ENCODE data around the gene RNF121.

The RNF121 gene

DNA sequence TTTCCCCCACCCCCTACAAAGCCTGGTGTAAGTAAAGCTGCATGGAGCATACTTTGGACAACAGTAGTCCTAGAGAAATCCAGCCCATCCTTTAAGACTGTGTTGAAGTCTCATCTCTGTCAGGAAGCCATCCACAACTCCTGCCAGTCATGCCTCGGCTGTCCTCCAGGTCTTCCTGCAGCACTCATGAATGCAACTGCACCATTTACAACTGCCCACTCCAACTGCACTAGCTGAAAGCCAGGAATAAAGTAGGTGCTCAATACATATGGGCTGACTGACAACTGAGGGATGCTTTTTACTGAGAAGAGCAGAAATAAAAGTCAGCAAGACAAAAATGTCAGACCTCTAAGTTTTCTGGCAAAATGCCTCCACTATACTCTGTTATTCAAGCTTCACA, 97.2 kb downstream of the RNF121 start:
- DNase-seq (ENCODE audit: extremely low read depth in 1 of 2, low read depth in 1 of 2), result no peak

DNA sequence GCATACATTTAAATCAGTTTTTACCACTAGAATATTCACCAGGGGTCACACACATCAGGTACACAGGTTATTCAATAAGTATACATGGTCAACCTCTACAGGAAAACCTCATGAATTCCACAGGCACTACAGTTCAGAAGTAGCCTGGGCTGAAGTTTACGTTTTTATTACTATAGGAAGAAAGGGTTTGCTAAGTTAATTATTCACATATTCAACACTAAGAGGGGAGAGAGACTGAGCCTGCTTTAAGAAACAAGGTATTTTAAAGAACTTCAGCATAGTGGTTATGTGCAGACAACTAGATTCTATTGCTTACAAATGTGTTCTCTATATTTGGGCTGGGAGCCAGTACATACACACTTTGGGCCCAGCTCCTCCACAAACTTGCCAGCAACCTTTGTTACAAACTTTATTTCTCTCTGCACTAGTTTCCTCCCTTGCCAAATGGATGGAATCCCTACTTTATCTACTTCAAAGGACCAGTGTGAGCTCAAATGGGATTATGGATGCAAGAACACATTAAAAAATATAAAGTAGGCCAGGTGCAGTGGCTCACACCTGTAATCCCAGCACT, 101.7 kb downstream of the RNF121 start:
- no peak for DNase-seq (ENCODE audit: extremely low read depth in 1 of 2, low read depth in 1 of 2)

DNA sequence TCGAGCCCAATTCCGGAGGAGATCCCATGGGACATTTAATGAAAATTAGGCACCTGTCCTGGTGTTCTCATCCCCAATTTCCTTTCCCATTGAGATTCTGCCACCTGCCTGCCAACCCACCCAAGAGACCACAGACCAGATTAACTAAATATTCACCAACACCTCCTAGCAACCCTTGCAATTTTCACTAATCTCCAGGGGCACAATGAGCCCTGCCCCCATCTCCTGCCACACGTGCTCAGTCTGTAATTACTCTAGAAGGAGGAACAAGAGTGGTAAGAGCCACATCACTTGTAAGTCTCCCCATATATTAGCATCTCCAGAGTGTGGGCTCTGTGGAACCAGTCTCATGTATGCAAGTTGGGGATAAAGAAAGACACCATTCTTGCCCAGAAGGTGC, 107.8 kb downstream of the RNF121 start:
- no peak for DNase-seq (ENCODE audit: extremely low read depth in 1 of 2, low read depth in 1 of 2)

DNA sequence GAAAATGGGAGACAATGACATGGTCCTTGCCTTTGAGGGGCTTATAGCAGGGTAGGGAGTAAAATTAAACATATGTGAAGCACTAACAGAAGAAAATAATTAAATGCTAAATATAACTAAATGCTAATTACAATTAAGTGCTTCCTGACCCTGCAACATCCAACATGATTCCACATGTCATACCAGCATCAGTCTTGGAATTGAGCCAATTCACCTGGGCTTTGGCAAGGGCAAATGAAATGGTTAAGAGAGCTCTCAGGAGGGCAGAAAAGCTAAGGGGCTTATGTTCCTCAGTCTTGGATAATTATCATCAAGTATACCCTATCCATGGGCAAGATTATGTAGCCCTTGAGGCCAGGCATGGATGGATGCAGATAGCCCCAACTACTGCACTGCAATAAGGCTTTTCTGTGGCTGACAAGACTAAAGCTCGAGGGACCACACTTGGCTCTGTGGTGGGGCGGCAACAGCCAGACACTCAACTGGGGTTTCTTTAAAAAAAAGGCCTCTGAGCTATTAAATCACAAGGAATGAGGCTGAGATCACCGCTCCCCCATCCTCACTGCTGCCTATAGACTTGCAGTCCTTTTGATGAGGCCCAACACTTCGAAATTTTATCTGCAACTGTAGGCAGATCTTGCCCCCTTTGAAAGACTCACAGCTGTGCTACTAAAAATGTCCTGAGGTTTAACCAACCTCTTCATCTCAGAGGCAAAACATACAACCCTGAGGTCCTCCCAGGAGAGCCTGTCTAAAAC, 108.9 kb downstream of the RNF121 start:
- DNase-seq (ENCODE audit: extremely low read depth in 1 of 2, low read depth in 1 of 2), result no peak

DNA sequence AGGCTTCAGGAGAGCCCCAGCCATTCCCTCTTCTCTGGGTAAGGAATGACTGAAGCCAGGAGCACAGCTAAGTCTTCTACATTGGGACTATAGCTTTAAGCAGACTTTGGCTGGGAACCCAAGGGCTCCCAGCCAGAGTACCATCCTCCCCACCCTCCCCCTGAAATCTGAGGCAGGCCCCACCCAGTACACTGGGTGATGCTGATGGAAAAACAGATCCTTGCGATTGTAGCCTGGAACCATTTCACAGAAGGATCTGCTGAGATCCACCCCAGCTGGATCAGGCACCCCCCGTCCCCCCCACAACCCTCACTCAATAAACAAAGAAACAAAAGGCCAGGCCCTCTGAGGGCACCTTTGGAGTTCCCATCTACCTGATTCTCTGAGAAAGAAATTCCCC, 109.6 kb downstream of the RNF121 start:
- no peak for DNase-seq (ENCODE audit: extremely low read depth in 1 of 2, low read depth in 1 of 2)

DNA sequence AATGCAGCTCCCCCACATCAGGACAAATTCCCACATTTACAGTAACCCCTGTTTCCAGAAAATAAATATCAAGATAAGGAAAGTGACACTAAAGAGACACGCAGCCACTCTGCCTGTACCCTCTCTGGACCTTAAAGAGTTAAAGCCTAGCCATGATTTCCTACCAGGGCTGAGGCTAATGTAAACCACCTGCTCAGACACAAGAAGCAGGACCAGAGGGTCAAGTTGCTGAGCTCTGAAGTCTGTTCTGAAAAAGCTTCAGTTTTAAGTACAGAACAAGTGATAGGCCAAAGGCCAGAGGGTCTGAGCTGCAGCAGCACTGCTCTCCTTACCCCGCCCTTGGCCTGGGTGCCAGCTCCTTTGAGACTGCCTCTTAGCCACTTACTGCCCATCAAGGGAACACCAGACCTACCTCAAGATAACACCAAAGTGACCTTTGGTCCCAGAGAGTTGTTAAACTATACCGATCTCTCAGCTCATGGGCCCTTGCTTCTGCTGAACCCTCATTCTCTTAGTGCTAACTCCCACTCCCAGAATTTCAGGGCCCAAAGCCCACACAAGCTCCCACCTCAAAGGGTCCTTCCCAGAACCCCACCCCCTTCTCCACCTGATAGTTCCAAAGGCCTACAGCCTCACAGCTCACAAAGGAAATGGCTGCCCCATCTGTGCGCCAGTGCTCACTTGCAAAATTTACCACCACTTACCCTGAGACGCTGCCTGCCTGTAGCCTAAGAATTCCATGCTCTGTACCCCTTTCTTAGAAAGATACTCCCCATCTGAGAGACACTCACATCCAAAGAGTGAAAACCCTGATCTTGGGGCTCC, 110.4 kb downstream of the RNF121 start:
- no peak for DNase-seq (ENCODE audit: extremely low read depth in 1 of 2, low read depth in 1 of 2)

DNA sequence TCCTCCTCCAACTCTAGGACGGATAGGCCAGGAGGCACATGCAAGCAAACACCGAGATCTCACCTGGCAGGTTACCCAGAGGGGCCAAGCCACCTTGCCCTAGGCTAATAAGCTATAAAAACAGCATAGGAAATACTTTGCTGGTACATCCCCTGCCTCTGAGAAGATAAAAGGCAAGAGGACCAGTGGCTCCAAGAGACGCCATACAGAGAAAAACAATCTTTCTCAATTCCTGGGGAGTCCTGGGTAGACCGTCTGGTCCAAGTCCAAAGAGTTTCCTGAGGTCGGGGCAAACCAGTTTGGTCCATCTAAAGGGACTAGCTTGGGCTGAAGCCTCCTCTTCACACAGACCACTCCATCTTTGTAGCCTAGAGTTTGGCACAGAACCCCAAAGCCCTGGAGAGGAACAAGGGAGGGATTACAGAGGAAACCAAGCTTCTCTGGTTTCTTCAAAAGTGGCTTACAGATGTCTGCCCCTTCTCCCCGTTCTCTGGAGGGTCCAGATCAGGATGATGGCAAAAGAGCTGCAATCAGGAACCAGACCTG, 111.1 kb downstream of the RNF121 start:
- no peak for DNase-seq (ENCODE audit: extremely low read depth in 1 of 2, low read depth in 1 of 2)

DNA sequence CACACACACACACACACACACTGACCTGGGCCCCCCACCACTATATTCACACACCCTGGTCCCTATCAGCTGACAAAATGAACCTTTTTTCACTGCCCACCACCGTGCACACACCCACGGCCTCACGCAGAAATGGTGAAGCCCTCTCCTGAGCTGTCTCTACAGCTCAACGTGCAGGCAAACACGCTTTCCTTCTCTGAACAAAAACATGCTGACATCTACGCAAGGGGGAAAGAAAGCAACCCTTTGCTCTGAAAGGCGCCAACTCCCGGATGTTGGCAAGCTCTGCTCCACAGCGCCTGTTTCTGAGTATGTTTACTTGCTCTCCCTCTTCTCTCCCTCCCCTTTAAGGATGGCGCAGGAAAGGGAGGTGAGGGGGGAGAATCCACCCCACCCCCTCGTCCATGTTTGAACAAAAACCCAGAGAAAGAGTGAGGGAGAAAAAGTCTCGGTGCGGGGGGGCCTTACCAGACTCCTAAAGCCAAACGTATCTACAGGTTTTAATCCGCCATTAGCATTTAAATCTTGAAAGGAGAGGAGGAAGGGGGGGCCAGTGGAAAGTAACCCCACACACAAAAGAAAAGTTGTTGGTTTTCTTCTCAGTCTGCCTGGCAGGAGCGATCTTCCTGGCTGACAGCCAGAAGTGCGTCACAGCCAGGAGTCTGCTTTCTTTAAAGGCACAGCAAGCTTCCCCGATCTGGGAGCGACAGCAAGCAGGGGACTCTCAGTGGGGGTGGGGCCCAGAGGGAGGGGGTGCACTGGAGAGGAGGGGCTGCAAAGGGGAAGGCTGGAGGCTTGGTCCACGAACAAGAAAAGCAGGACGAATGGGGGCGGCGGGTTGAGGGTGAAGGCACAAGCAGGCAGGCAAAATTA, 111.9 kb downstream of the RNF121 start:
- DNase-seq (ENCODE audit: extremely low read depth in 1 of 2, low read depth in 1 of 2), result peak in 1 of 2 donors; percentile 47

DNA sequence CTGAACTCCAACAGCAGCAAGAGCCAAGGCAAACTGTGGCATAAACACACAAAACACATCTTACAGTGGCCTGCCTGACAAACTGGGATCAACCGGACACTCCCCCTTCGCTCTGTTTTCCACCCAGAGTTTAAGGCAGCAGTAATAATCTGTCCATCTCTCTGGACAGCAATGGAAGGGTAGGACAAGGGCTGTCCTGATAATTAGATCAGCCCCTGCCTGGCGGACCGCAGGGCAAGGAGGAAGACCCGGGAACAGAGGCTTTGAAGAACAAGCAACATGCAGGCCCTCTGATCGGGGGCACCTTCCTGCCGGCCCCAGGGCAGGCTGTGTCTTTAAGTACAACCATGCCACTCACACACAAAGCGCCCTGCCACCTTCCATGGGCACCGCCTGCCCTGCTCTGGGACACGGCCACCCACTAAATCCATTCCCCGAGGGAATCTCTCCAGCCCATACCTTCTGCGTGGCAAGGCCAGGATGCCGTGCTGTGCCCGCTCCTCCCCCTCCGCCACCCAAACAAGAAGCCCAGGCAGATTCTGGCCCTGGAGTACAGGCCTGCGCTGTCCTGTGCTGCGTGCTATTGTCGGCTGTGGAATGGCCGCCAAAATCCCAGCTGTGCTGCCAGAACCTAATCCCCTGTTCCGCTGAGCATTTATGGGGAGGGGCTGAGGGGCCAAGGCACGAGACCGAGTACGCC, 112.7 kb downstream of the RNF121 start:
- no peak for DNase-seq (ENCODE audit: extremely low read depth in 1 of 2, low read depth in 1 of 2)

DNA sequence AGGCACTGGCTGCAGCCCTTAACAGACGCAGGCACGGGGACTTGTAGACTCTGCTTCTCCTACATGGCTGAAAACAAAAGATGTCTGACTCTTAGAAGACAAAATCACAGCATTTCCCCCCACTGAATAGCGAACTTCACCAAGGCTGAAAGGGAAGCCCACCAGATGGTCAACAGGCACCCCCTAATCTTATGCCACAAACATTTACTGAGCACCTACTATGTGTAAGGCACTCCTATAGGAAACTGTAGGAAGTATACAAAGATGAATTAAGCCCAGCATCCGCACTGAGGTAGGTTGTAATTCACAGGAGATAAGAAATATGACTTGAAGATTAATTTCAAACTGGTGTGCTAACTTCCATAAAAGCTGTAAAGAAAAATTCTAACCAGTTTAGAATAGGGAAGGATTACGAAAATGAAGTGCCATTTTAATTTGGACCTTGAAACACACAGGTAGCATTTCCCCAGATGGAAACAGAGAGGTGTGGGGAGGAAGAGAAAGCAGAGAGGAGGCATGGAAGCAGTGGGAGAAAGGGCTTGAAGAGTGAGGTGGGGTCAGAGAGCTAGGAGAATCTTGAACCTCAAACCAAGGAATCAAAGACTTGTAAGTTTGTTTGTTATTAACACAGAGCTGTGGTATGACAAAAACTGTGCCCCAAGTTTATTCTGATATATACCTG, 113.4 kb downstream of the RNF121 start:
- DNase-seq (ENCODE audit: extremely low read depth in 1 of 2, low read depth in 1 of 2), result no peak

DNA sequence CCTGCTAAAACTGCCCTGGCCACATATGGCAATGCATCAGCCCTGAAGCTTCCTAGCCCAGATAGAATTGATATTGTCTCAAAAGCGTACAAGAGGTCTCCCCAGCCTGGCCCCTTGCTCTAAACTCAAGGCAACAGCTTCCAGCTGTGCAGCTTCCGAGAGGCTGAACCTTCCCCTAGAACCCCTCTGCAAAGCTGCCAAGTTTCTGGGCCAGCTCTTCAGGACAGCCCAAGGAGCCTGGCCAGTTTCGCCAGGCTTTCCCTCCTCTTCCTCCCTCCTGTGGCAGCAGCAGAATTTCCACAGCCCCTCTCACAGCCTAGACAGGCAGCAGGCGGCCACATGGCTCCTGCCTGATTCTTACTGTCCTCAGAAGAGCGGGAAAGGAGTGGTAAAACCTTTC, 117.0 kb downstream of the RNF121 start:
- no peak for DNase-seq (ENCODE audit: extremely low read depth in 1 of 2, low read depth in 1 of 2)

All from stimulated activated CD8-positive, alpha-beta memory T cell treated with anti-CD3 and anti-CD28 coated beads, Interleukin-7, amount 100 ng/mL, for 48 hours (primary cell).